PC-3 (cell line): ENCODE data around the gene CRYL1. TPM values are rescaled to one million over a fixed set of nuclear protein-coding genes. Genes with fewer than 3 reads are reported as not detected.

ENCODE experiments used
- ATAC-seq: fragments of 200-7000 bp; cut with Tn5 transposase; 2 replicates; pipeline ENCODE4 v1.9.1; 2020; ENCODE audit warnings: mild to moderate bottlenecking, moderate library complexity
- BruUV-seq: library from RNA; stranded (reverse); fragments of 400-500 nt; replicated peaks from 2 replicates; lab custom pipeline; 2021; lab: Mats Ljungman, UMichigan
- CTCF ChIA-PET: fragments of 300-600 bp; sonication (Branson Sonifier 250); formaldehyde crosslinking; loops from one replicate; lab custom pipeline; 2022; ENCODE audit warnings: antibody characterized with exemption; lab: Charles Lee
- POLR2A ChIA-PET: fragments of 300-600 bp; sonication (Branson Sonifier 250); formaldehyde crosslinking; loops from one replicate; lab custom pipeline; 2022; ENCODE audit warnings: antibody characterized with exemption; ENCODE audit not compliant: unreplicated experiment; lab: Charles Lee
- DNase-seq: peaks from one replicate; pipeline ENCODE4 v3.0.0-alpha.2; 2015
- H2AFZ ChIP-seq: fragments of 300-600 bp; sonication (generic); 2 replicates; pipeline ENCODE4 v1.6.0; 2016; ENCODE audit warnings: antibody characterized with exemption, low read length
- H3F3A ChIP-seq: fragments of 300-600 bp; sonication (generic); one replicate; pipeline ENCODE4 v1.6.0; 2017; ENCODE audit warnings: antibody characterized with exemption, low read length, control low read depth, mild to moderate bottlenecking; ENCODE audit not compliant: unreplicated experiment
- H3K27ac ChIP-seq: fragments of 300-600 bp; sonication (generic); 2 replicates; pipeline ENCODE4 v1.5.1; 2016; ENCODE audit warnings: mild to moderate bottlenecking, low read length
- H3K27me3 ChIP-seq: fragments of 300-600 bp; sonication (generic); 2 replicates; pipeline ENCODE4 v1.6.1; 2016; ENCODE audit warnings: low read length, mixed read lengths
- H3K36me3 ChIP-seq: fragments of 300-600 bp; sonication (generic); 2 replicates; pipeline ENCODE4 v1.6.1; 2016; ENCODE audit warnings: low read depth, mixed run types, low read length, mixed read lengths
- H3K4me1 ChIP-seq: fragments of 300-600 bp; sonication (generic); 2 replicates; pipeline ENCODE4 v1.5.1; 2016; ENCODE audit warnings: low read length; ENCODE audit not compliant: insufficient read depth
- H3K4me2 ChIP-seq: fragments of 300-600 bp; sonication (generic); 2 replicates; pipeline ENCODE4 v1.6.0; 2016; ENCODE audit warnings: low read length
- H3K4me3 ChIP-seq: fragments of 300-600 bp; sonication (generic); 2 replicates; pipeline ENCODE4 v1.5.1; 2016; ENCODE audit warnings: mild to moderate bottlenecking, low read length, mixed read lengths
- H3K79me2 ChIP-seq: fragments of 300-600 bp; sonication (generic); 2 replicates; pipeline ENCODE4 v1.6.1; 2017; ENCODE audit warnings: low read length, mixed read lengths
- H3K9ac ChIP-seq: fragments of 300-600 bp; sonication (generic); 2 replicates; pipeline ENCODE4 v1.6.0; 2016; ENCODE audit warnings: mild to moderate bottlenecking, low read length
- H3K9me2 ChIP-seq: fragments of 300-600 bp; sonication (generic); replicated peaks from 2 replicates; pipeline ENCODE4 v1.6.1; 2016; ENCODE audit warnings: mixed run types, low read length, mixed read lengths
- H3K9me3 ChIP-seq: fragments of 300-600 bp; sonication (generic); 2 replicates; pipeline ENCODE4 v1.6.1; 2016; ENCODE audit warnings: low read length, mixed read lengths
- H4K20me1 ChIP-seq: fragments of 300-600 bp; sonication (generic); 2 replicates; pipeline ENCODE4 v1.6.1; 2016; ENCODE audit warnings: low read length, mixed read lengths
- CTCF ChIP-seq: fragments of 300-600 bp; sonication (generic); conservative IDR thresholded peaks from 2 replicates; pipeline ENCODE4 v1.5.1; 2017; ENCODE audit warnings: antibody characterized with exemption, low read depth, mild to moderate bottlenecking, low read length
- EZH2 ChIP-seq: fragments of 300-600 bp; sonication (generic); IDR thresholded peaks from one replicate; pipeline ENCODE4 v1.6.1; 2017; ENCODE audit warnings: antibody characterized with exemption, mild to moderate bottlenecking, low read length; ENCODE audit not compliant: unreplicated experiment
- EZH2phosphoT487 ChIP-seq: fragments of 300-600 bp; sonication (generic); IDR thresholded peaks from 2 replicates; pipeline ENCODE4 v1.6.1; 2018; ENCODE audit warnings: mild to moderate bottlenecking, antibody characterized with exemption, low read length, borderline replicate concordance
- intact Hi-C: fragments of 100-400 bp; cut with micrococcal nuclease; formaldehyde crosslinking; loops from 2 replicates; pipeline ENCODE4 v1.9.0; 2023
- total RNA-seq: library from RNA; depleted of rRNA; stranded (reverse); fragments of >200 nt; gene quantifications from 2 replicates; pipeline ENCODE4 v1.2.3, GENCODE V29; 2014

The CRYL1 gene
- total RNA-seq, 1 experiment from 2014 or later: 20.8 TPM

- DNase-seq (no peak), ATAC-seq (no peak)
- no peak overlapping the region for H3K4me2 ChIP-seq
- no peak overlapping the region for H3K4me3 ChIP-seq
- ChIA-PET POLR2A (no interaction called here), CTCF (no interaction called here)
- H3K9me2 ChIP-seq: no peaks in the 10 kb centered on the region
- no peaks in the 10 kb centered on the region for H4K20me1 ChIP-seq
- no peaks in the 10 kb centered on the region for H3F3A ChIP-seq
- no peaks in the 10 kb centered on the region for H3K27me3 ChIP-seq
- no peak overlapping the region for H2AFZ ChIP-seq
- H3K27ac ChIP-seq: no peak overlapping the region
- H3K9ac ChIP-seq: no peak overlapping the region
- TF ChIP-seq EZH2 (no peak), CTCF (no peak), EZH2phosphoT487 (no peak)
- H3K4me1 ChIP-seq: peaks cover 16% of the 10 kb centered on the region
- H3K9me3 ChIP-seq: peaks cover 5% of the 10 kb centered on the region
- no peaks in the 10 kb centered on the region for H3K79me2 ChIP-seq
- BruUV-seq: no TSS peak
- no peaks in the 10 kb centered on the region for H3K36me3 ChIP-seq
- intact Hi-C loops: no loop called here
Observed at GRCh38 chr13:20457670-20458069, 68.0 kb downstream of the CRYL1 start.

GRCh38 chr13:20456737-20457136, 68.9 kb downstream of the CRYL1 start:
- no peak overlapping the region for H3K4me2 ChIP-seq
- H3K27me3 ChIP-seq: no peaks in the 10 kb centered on the region
- peaks cover 16% of the 10 kb centered on the region for H3K4me1 ChIP-seq
- no peak for TF ChIP-seq EZH2phosphoT487
- no peak for TF ChIP-seq EZH2
- no peak for TF ChIP-seq CTCF
- H3K9me3 ChIP-seq: peaks cover 5% of the 10 kb centered on the region
- intact Hi-C loops: no loop called here
- H2AFZ ChIP-seq: no peak overlapping the region
- ChIA-PET CTCF (no interaction called here), POLR2A (interaction anchor here (0.6 kb wide), 1 partner anchor 204 kb away, joined by 4 read pairs; no protein-coding TSS in a partner anchor)
- no peaks in the 10 kb centered on the region for H3K79me2 ChIP-seq
- H3K4me3 ChIP-seq: no peak overlapping the region
- no peaks in the 10 kb centered on the region for H3K36me3 ChIP-seq
- ATAC-seq (no peak), DNase-seq (no peak)
- no peak overlapping the region for H3K9ac ChIP-seq
- BruUV-seq: no TSS peak
- no peaks in the 10 kb centered on the region for H3F3A ChIP-seq
- H3K9me2 ChIP-seq: no peaks in the 10 kb centered on the region
- H3K27ac ChIP-seq: no peak overlapping the region
- no peaks in the 10 kb centered on the region for H4K20me1 ChIP-seq

- ATAC-seq (no peak), DNase-seq (no peak)
- H3K27ac ChIP-seq: no peak overlapping the region
- no peaks in the 10 kb centered on the region for H3F3A ChIP-seq
- H3K27me3 ChIP-seq: no peaks in the 10 kb centered on the region
- peaks cover 2% of the 10 kb centered on the region; the same call in 1 of the 2 replicates for H3K36me3 ChIP-seq
- TF ChIP-seq CTCF: no peak
- TF ChIP-seq EZH2phosphoT487: no peak
- no peak for TF ChIP-seq EZH2
- no peak overlapping the region for H3K4me3 ChIP-seq
- H3K9me2 ChIP-seq: no peaks in the 10 kb centered on the region
- ChIA-PET CTCF (no interaction called here), POLR2A (no interaction called here)
- H3K9me3 ChIP-seq: peaks cover 18% of the 10 kb centered on the region
- H3K9ac ChIP-seq: no peak overlapping the region
- no TSS peak for BruUV-seq
- intact Hi-C loops: no loop called here
- H4K20me1 ChIP-seq: no peaks in the 10 kb centered on the region
- no peaks in the 10 kb centered on the region for H3K4me1 ChIP-seq
- no peak overlapping the region for H2AFZ ChIP-seq
- H3K4me2 ChIP-seq: no peak overlapping the region
- H3K79me2 ChIP-seq: no peaks in the 10 kb centered on the region
Observed at GRCh38 chr13:20451397-20451796, 74.3 kb downstream of the CRYL1 start.
